Activated CD4-positive, alpha-beta T cell treated with anti-CD3 and anti-CD28 coated beads, Interleukin-10, Interleukin-2, amounts not matched to agents 100 ng/mL and 50 ng/mL, durations not matched to agents 16 hours and 8 hours (primary cell): ENCODE measurements around the gene NTS.

Experiments
- DNase-seq: peaks from one replicate; pipeline ENCODE4 v3.0.0-alpha.2; 2020

The NTS gene

GRCh38 chr12:85923767-85924331 lies 49.8 kb downstream of the NTS start:
- no peak for DNase-seq

- no peak for DNase-seq
Measured at GRCh38 chr12:85927166-85927565, 53.1 kb downstream of the NTS start.
